GM12892 (cell line): ENCODE data around the gene FIP1L1.

Experiments used
- POLR2A ChIP-seq: IDR thresholded peaks from 2 replicates; pipeline ENCODE4 v1.6.1; 2011; ENCODE audit warnings: low read depth, low read length, control low read depth
- TAF1 ChIP-seq: IDR thresholded peaks from 2 replicates; pipeline ENCODE4 v1.6.1; 2011; ENCODE audit warnings: low read depth, mild to moderate bottlenecking, control low read depth, low read length, borderline replicate concordance

- TF ChIP-seq POLR2A (no peak), TAF1 (no peak)
Measured at GRCh38 chr4:53489279-53489889, 111.9 kb downstream of the FIP1L1 start.
